HepG2 (cell line): ENCODE measurements around the gene GRM7. TPM values are rescaled to one million over a fixed set of nuclear protein-coding genes. Genes with fewer than 3 reads are reported as not detected.

Experiments
- ATAC-seq: fragments of 200-7000 bp; cut with Tn5 transposase; 3 replicates; pipeline ENCODE4 v1.9.1; 2020; ENCODE audit warnings: mild to moderate bottlenecking, moderate library complexity
- BruUV-seq: library from RNA; stranded (reverse); fragments of 400-500 nt; replicated peaks from 2 replicates; lab custom pipeline; 2021; lab: Mats Ljungman, UMichigan
- CTCF ChIA-PET: fragments of 300-600 bp; formaldehyde crosslinking; extraction: SDS; loops from one replicate; lab custom pipeline; 2021; ENCODE audit warnings: low total read pairs, inconsistent platforms, low intra/inter-chr PET ratio; lab: Yijun Ruan, JAX
- POLR2A ChIA-PET: fragments of 350-600 bp; sonication (Branson Sonifier 250); formaldehyde crosslinking; loops from one replicate; lab custom pipeline; 2020; ENCODE audit warnings: antibody characterized with exemption, inconsistent platforms; lab: Yijun Ruan, JAX
- DNase-seq: peaks from one replicate; pipeline ENCODE4 v3.0.0-alpha.2; 2015; ENCODE audit warnings: low spot score
- FAIRE-seq: peaks from 3 replicates; lab custom pipeline; 2011; peaks lifted over from hg19 to GRCh38; lab: Jason Lieb, UNC
- H2AFZ ChIP-seq: one replicate; pipeline ENCODE4 v1.6.1; 2011; ENCODE audit warnings: low read length, inconsistent platforms
- H3K27ac ChIP-seq: fragments of 300-600 bp; 3 replicates; pipeline ENCODE4 v1.8.0; 2011; ENCODE audit warnings: mixed run types, mild to moderate bottlenecking, mixed read lengths, low read length, inconsistent platforms; ENCODE audit not compliant: insufficient read depth; ENCODE audit errors: extremely low read length
- H3K27me3 ChIP-seq, 2 experiments: fragments of 200-600 bp in 1 of 2; 2 replicates in 1 of 2; 3 replicates in 1 of 2; pipeline versions ENCODE4 v1.6.0 to v1.8.0; 2011; ENCODE audit warnings: low read length in 2 of 2, mild to moderate bottlenecking in 2 of 2, moderate library complexity in 2 of 2, inconsistent platforms in 1 of 2; ENCODE audit not compliant: insufficient read depth in 2 of 2, control insufficient read depth in 1 of 2
- H3K36me3 ChIP-seq, 2 experiments: fragments of 200-600 bp in 1 of 2; replicated peaks in 1 of 2; 2 replicates in 1 of 2; 3 replicates in 1 of 2; pipeline versions ENCODE4 v1.5.1 to v1.8.0; 2011; ENCODE audit warnings: low read length in 2 of 2, inconsistent platforms in 1 of 2; ENCODE audit not compliant: insufficient read depth in 2 of 2, control insufficient read depth in 1 of 2
- H3K4me1 ChIP-seq: 2 replicates; pipeline ENCODE4 v1.5.1; 2012; ENCODE audit warnings: low read length, inconsistent platforms; ENCODE audit not compliant: insufficient read depth
- H3K4me2 ChIP-seq: 2 replicates; pipeline ENCODE4 v1.6.0; 2011; ENCODE audit warnings: low read depth, low read length, inconsistent platforms
- H3K4me3 ChIP-seq, 3 experiments: fragments of 200-600 bp in 1 of 3; sonication (generic), shearing (Covaris generic) in 1 of 3; replicated peaks in 1 of 3; 2 replicates each; pipeline ENCODE4 v1.5.1; 2011 to 2016; ENCODE audit warnings: low read length in 3 of 3, inconsistent platforms in 2 of 3, low read depth in 2 of 3, mild to moderate bottlenecking in 2 of 3, control low read depth in 1 of 3, mixed read lengths in 1 of 3; ENCODE audit not compliant: insufficient read depth in 1 of 3
- H3K79me2 ChIP-seq: one replicate; pipeline ENCODE4 v1.6.1; 2011; ENCODE audit warnings: low read length, inconsistent platforms; ENCODE audit not compliant: insufficient read depth
- H3K9ac ChIP-seq: 2 replicates; pipeline ENCODE4 v1.6.0; 2011; ENCODE audit warnings: mild to moderate bottlenecking, low read depth, low read length, inconsistent platforms; ENCODE audit not compliant: insufficient read depth
- H3K9me3 ChIP-seq: 2 replicates; pipeline ENCODE4 v1.5.1; 2012; ENCODE audit warnings: mild to moderate bottlenecking, low read length
- H4K20me1 ChIP-seq: 2 replicates; pipeline ENCODE4 v1.6.0; 2011; ENCODE audit warnings: inconsistent platforms, mild to moderate bottlenecking, low read length, moderate library complexity; ENCODE audit not compliant: insufficient read depth
- MTA1 ChIP-seq: sonication (generic); formaldehyde crosslinking; IDR thresholded peaks from 2 replicates; pipeline ENCODE4 v1.4.0; 2020; ENCODE audit warnings: missing genetic modification reagents, mild to moderate bottlenecking, borderline replicate concordance
- PLRG1 ChIP-seq: fragments of 450-650 bp; conservative IDR thresholded peaks from 2 replicates; pipeline ENCODE4 v1.6.1; 2016
- ZNF101 ChIP-seq: sonication (generic); formaldehyde crosslinking; IDR thresholded peaks from 2 replicates; pipeline ENCODE4 v1.4.0; 2020; ENCODE audit warnings: mild to moderate bottlenecking, low read depth, missing genetic modification reagents, borderline replicate concordance
- ZNF251 ChIP-seq: sonication (generic); formaldehyde crosslinking; IDR thresholded peaks from 2 replicates; pipeline ENCODE4 v1.9.0; 2021; ENCODE audit warnings: mild to moderate bottlenecking, missing genetic modification reagents
- ZNF605 ChIP-seq: sonication (generic); formaldehyde crosslinking; IDR thresholded peaks from 2 replicates; pipeline ENCODE4 v1.8.0; 2022; ENCODE audit warnings: mild to moderate bottlenecking, missing genetic modification reagents
- ZNF672 ChIP-seq: sonication (generic); formaldehyde crosslinking; IDR thresholded peaks from 2 replicates; pipeline ENCODE4 v1.8.1; 2022; ENCODE audit warnings: missing genetic modification reagents
- WGBS: methylation state at CpG from one replicate; pipeline ENCODE4 v1.1.6; 2017; ENCODE audit warnings: low lambda C conversion rate; 5-methylcytosine and 5-hydroxymethylcytosine counted together
- in situ Hi-C: cut with HindIII; loops from 2 replicates; pipeline ENCODE4 v1.10.0; 2017; ENCODE audit warnings: low pct_unique_long_range_greater_than_20kb; ENCODE audit not compliant: extremely low pct_ligation_motif_present
- intact Hi-C: fragments of 100-400 bp; cut with micrococcal nuclease; formaldehyde crosslinking; loops from one replicate; pipeline ENCODE4 v1.10.0; 2022; ENCODE audit not compliant: unreplicated experiment
- polyA plus RNA-seq, 8 experiments: library from polyadenylated mRNA; depleted of rRNA in 3 of 8; stranded (reverse) in 7 of 8; unstranded in 1 of 8; fragments of >200 nt; fragmentation: Illumina TruSeq in 4 of 8; extraction: Trizol in 4 of 8; gene quantifications; 2 replicates each; pipeline versions ENCODE4 v1.2.1 to v1.2.3, GENCODE V29; 2011 to 2016; ENCODE audit warnings: low read depth in 4 of 8, missing spikeins in 1 of 8, mixed read lengths in 1 of 8; ENCODE audit not compliant: insufficient read depth in 1 of 8
- total RNA-seq, 5 experiments: library from RNA; depleted of rRNA; stranded (reverse); fragments of >200 nt; fragmentation: Illumina TruSeq; extraction: Trizol; gene quantifications; 2 replicates each; pipeline ENCODE4 v1.2.3, GENCODE V29; 2016; ENCODE audit warnings: low read depth in 1 of 5
- TF ChIP-seq, protein P1 (sequence below): sonication (generic); formaldehyde crosslinking; IDR thresholded peaks from 2 replicates; pipeline ENCODE4 v1.4.0; 2020; ENCODE audit warnings: low read depth, mild to moderate bottlenecking, missing genetic modification reagents
- TF ChIP-seq, protein P2 (sequence below): sonication (generic); formaldehyde crosslinking; IDR thresholded peaks from 2 replicates; pipeline ENCODE4 v1.5.0; 2020; ENCODE audit warnings: mild to moderate bottlenecking, missing genetic modification reagents, borderline replicate concordance
- TF ChIP-seq, protein P3 (sequence below): sonication (generic); formaldehyde crosslinking; IDR thresholded peaks from 2 replicates; pipeline ENCODE4 v1.4.0; 2020; ENCODE audit warnings: missing genetic modification reagents

GRM7 gene
- total and polyA plus RNA-seq, 2 of the 13 experiments (the other 11 are each of a cell fraction or from before 2014, with no cell fraction given) = not detected

DNA sequence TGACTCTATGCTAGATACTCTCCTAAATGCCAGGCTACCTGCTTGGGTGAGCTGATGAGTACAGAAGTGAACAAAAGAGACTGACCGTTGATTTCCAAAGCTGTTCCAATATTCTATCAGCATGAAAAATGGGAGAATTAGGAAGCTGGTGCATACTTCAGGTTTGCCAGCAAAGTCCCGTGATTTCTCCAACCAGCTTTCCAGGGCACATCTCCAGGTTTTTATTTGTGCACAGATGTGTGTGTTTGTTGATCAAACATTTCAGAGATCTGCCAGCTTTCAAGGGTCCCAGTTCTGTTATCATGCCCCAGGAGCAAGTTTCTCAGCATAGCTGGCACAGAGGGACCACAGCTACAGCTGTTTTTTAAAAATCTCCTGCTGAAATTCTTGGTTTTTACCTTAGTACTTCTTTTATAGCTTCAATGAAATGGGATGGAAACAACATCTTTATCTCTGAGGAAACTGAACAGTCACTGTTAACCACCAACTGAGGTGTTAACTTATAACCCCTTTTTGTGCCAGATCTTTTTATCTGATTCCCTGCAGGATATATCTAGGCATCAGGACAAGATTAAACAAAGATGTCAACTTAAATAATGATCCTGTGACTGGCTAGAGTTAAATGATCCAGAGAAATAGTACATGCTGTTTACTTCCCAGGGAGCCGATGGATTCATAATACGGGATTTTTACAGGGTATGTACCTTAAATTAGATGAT lies 380.8 kb downstream of the GRM7 start:
- no peaks in the 10 kb centered on the region for H3K27me3 ChIP-seq
- H3K4me1 ChIP-seq = no peaks in the 10 kb centered on the region
- WGBS = 21% methylated on average over 4 of the region's 4 CpGs
- FAIRE-seq = no peak
- DNase-seq = no peak
- in situ Hi-C loops = no loop called here
- no peak overlapping the region for H2AFZ ChIP-seq
- no peak overlapping the region for H3K4me2 ChIP-seq
- no peak overlapping the region for H3K9ac ChIP-seq
- CTCF ChIA-PET = no interaction called here
- no peaks in the 10 kb centered on the region for H3K36me3 ChIP-seq
- no TSS peak for BruUV-seq
- H3K4me3 ChIP-seq = no peak overlapping the region
- H3K9me3 ChIP-seq = peaks cover 75% of the 10 kb centered on the region
- POLR2A ChIA-PET = no interaction called here
- no peaks in the 10 kb centered on the region for H3K79me2 ChIP-seq
- H3K27ac ChIP-seq = no peak overlapping the region
- ATAC-seq = no peak
- no peaks in the 10 kb centered on the region for H4K20me1 ChIP-seq
- intact Hi-C loops = no loop called here
- TF ChIP-seq, protein P1, sequence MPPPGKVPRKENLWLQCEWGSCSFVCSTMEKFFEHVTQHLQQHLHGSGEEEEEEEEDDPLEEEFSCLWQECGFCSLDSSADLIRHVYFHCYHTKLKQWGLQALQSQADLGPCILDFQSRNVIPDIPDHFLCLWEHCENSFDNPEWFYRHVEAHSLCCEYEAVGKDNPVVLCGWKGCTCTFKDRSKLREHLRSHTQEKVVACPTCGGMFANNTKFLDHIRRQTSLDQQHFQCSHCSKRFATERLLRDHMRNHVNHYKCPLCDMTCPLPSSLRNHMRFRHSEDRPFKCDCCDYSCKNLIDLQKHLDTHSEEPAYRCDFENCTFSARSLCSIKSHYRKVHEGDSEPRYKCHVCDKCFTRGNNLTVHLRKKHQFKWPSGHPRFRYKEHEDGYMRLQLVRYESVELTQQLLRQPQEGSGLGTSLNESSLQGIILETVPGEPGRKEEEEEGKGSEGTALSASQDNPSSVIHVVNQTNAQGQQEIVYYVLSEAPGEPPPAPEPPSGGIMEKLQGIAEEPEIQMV (CRISPR knock-in tag) = no peak
- no peak for TF ChIP-seq ZNF101
- TF ChIP-seq MTA1 = no peak
- TF ChIP-seq ZNF251 (CRISPR knock-in tag) = no peak
- TF ChIP-seq, protein P2, sequence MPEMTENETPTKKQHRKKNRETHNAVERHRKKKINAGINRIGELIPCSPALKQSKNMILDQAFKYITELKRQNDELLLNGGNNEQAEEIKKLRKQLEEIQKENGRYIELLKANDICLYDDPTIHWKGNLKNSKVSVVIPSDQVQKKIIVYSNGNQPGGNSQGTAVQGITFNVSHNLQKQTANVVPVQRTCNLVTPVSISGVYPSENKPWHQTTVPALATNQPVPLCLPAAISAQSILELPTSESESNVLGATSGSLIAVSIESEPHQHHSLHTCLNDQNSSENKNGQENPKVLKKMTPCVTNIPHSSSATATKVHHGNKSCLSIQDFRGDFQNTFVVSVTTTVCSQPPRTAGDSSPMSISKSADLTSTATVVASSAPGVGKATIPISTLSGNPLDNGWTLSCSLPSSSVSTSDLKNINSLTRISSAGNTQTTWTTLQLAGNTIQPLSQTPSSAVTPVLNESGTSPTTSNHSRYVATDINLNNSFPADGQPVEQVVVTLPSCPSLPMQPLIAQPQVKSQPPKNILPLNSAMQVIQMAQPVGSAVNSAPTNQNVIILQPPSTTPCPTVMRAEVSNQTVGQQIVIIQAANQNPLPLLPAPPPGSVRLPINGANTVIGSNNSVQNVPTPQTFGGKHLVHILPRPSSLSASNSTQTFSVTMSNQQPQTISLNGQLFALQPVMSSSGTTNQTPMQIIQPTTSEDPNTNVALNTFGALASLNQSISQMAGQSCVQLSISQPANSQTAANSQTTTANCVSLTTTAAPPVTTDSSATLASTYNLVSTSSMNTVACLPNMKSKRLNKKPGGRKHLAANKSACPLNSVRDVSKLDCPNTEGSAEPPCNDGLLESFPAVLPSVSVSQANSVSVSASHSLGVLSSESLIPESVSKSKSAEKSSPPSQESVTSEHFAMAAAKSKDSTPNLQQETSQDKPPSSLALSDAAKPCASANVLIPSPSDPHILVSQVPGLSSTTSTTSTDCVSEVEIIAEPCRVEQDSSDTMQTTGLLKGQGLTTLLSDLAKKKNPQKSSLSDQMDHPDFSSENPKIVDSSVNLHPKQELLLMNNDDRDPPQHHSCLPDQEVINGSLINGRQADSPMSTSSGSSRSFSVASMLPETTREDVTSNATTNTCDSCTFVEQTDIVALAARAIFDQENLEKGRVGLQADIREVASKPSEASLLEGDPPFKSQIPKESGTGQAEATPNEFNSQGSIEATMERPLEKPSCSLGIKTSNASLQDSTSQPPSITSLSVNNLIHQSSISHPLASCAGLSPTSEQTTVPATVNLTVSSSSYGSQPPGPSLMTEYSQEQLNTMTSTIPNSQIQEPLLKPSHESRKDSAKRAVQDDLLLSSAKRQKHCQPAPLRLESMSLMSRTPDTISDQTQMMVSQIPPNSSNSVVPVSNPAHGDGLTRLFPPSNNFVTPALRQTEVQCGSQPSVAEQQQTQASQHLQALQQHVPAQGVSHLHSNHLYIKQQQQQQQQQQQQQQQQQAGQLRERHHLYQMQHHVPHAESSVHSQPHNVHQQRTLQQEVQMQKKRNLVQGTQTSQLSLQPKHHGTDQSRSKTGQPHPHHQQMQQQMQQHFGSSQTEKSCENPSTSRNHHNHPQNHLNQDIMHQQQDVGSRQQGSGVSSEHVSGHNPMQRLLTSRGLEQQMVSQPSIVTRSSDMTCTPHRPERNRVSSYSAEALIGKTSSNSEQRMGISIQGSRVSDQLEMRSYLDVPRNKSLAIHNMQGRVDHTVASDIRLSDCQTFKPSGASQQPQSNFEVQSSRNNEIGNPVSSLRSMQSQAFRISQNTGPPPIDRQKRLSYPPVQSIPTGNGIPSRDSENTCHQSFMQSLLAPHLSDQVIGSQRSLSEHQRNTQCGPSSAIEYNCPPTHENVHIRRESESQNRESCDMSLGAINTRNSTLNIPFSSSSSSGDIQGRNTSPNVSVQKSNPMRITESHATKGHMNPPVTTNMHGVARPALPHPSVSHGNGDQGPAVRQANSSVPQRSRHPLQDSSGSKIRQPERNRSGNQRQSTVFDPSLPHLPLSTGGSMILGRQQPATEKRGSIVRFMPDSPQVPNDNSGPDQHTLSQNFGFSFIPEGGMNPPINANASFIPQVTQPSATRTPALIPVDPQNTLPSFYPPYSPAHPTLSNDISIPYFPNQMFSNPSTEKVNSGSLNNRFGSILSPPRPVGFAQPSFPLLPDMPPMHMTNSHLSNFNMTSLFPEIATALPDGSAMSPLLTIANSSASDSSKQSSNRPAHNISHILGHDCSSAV (CRISPR knock-in tag) = no peak
- no peak for TF ChIP-seq ZNF605 (CRISPR knock-in tag)
- no peak for TF ChIP-seq PLRG1
- TF ChIP-seq, protein P3, sequence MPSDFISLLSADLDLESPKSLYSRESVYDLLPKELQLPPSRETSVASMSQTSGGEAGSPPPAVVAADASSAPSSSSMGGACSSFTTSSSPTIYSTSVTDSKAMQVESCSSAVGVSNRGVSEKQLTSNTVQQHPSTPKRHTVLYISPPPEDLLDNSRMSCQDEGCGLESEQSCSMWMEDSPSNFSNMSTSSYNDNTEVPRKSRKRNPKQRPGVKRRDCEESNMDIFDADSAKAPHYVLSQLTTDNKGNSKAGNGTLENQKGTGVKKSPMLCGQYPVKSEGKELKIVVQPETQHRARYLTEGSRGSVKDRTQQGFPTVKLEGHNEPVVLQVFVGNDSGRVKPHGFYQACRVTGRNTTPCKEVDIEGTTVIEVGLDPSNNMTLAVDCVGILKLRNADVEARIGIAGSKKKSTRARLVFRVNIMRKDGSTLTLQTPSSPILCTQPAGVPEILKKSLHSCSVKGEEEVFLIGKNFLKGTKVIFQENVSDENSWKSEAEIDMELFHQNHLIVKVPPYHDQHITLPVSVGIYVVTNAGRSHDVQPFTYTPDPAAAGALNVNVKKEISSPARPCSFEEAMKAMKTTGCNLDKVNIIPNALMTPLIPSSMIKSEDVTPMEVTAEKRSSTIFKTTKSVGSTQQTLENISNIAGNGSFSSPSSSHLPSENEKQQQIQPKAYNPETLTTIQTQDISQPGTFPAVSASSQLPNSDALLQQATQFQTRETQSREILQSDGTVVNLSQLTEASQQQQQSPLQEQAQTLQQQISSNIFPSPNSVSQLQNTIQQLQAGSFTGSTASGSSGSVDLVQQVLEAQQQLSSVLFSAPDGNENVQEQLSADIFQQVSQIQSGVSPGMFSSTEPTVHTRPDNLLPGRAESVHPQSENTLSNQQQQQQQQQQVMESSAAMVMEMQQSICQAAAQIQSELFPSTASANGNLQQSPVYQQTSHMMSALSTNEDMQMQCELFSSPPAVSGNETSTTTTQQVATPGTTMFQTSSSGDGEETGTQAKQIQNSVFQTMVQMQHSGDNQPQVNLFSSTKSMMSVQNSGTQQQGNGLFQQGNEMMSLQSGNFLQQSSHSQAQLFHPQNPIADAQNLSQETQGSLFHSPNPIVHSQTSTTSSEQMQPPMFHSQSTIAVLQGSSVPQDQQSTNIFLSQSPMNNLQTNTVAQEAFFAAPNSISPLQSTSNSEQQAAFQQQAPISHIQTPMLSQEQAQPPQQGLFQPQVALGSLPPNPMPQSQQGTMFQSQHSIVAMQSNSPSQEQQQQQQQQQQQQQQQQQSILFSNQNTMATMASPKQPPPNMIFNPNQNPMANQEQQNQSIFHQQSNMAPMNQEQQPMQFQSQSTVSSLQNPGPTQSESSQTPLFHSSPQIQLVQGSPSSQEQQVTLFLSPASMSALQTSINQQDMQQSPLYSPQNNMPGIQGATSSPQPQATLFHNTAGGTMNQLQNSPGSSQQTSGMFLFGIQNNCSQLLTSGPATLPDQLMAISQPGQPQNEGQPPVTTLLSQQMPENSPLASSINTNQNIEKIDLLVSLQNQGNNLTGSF = no peak
- no peak for TF ChIP-seq ZNF672
